Choroid plexus epithelial cell (primary cell): ENCODE measurements around the gene SNRPB.

Experiments
- DNase-seq: peaks from one replicate; pipeline ENCODE4 v3.0.0-alpha.2; 2010; ENCODE audit warnings: low read depth
- H3K4me3 ChIP-seq: 2 replicates; pipeline ENCODE4 v1.5.1; 2011; ENCODE audit warnings: low read depth, mild to moderate bottlenecking, control low read depth, low read length, moderate library complexity
- CTCF ChIP-seq: conservative IDR thresholded peaks from 2 replicates; pipeline ENCODE4 v1.5.1; 2011; ENCODE audit warnings: low read depth, mild to moderate bottlenecking, control low read depth, inconsistent platforms, low read length, moderate library complexity

Gene SNRPB

GRCh38 chr20:2470423-2471193 lies at the start of gene SNRPB:
Gene SNRPB, minus strand, starts transcription at chr20:2470789. Its CDS starts 99 bp downstream, at chr20:2470690.
- H3K4me3 ChIP-seq, result peak within 1 kb of the TSS; percentile 94
- TF ChIP-seq CTCF, result no peak
- peak; percentile 100 for DNase-seq

DNA sequence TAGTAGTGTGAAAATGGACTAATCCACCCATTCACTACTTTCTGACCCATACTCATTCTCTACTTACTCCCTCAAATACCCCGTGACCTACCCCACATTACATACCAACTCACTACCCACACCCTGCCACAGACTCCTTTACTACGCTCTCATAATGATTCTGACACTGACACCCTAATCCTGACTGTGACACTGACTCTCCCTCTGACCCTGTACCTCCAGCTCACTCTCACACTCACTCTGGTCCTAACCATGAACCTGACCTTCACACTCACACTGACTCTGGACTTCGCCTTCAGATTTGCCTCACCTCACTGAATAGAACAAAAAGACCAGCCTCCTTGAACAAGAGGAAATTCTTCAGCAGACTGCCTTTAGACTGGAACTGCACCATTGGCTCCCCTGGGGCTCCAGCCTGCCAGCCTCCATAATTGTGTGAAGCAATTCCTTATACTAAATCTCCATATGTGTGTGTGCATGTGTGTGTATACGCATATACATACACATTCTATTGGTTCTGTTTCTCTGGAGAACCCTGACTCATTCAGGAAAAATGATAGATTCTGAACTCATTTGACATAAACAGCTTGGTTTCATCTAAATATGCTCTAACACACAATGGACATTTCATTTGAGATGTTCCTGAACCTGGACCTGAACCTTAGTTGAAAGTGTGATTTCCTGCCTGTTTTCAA lies 48.7 kb upstream of the SNRPB start:
- DNase-seq, result peak; percentile 80
- TF ChIP-seq CTCF, result no peak
- H3K4me3 ChIP-seq, result no peak overlapping the region

GRCh38 chr20:2518558-2518957 lies 48.0 kb upstream of the SNRPB start:
- DNase-seq, result no peak
- no peak for TF ChIP-seq CTCF

DNA sequence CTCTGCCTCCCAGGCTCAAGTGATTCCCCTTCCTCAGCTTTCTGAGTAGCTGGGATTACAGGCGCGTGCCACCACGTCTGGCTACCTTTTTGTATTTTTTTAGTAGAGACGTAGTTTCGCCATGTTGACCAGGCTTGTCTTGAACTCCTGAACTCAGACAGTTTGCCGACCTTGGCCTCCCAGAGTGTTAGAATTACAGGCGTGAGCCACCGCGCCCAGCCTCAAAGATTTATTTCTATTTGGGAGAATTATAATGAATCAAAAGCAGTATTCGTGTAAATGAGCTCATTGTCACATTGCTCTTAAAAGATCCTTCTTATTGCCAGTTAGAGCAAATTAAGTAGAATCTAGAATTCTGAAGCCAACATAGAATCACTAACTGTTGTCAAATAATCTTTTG lies 47.5 kb upstream of the SNRPB start:
- DNase-seq, result no peak
- TF ChIP-seq CTCF, result no peak
- H3K4me3 ChIP-seq, result no peak overlapping the region

More at GRCh38 chr20:2518558-2518957, 48.0 kb upstream of the SNRPB start:
- no peak overlapping the region for H3K4me3 ChIP-seq

DNA sequence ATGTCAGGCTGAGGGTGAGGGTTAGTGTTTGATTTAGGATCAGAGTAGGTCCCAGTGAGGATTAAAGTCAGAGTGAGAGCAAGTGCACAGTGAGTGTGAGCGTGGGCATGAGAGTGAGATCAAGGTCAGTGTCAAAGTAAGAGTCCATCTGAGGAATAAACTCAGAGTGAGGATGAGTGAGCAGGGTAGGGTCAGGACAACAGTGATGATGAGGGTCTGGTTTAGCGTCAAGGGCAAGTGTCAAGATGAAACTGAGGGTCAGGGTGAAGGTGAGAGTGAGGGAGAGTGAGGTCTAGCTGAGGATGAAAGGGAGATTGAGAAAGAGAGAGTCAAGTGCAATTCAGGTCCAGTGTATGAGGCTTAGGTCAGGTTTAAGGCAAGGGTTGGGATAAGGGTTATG lies 45.8 kb upstream of the SNRPB start:
- H3K4me3 ChIP-seq, result no peak overlapping the region
- no peak for DNase-seq
- TF ChIP-seq CTCF, result no peak

GRCh38 chr20:2515203-2515602 lies 44.6 kb upstream of the SNRPB start:
- H3K4me3 ChIP-seq, result no peak overlapping the region
- no peak for TF ChIP-seq CTCF
- peak; percentile 28 for DNase-seq
